Panc1 (cell line): Measurements from ENCODE around the gene FSTL4. TPM values are rescaled to one million over a fixed set of nuclear protein-coding genes. Genes with fewer than 3 reads are reported as not detected.

Source experiments
- ATAC-seq: fragments of 200-7000 bp; cut with Tn5 transposase; 2 replicates; pipeline ENCODE4 v1.9.1; 2020; ENCODE audit warnings: mild to moderate bottlenecking, moderate library complexity
- BruUV-seq: library from RNA; stranded (reverse); fragments of 400-500 nt; replicated peaks from 2 replicates; lab custom pipeline; 2021; lab: Mats Ljungman, UMichigan
- CTCF ChIA-PET: fragments of 300-600 bp; sonication (Branson Sonifier 250); formaldehyde crosslinking; loops from one replicate; lab custom pipeline; 2022; ENCODE audit warnings: antibody characterized with exemption; lab: Charles Lee
- POLR2A ChIA-PET: fragments of 300-600 bp; sonication (Branson Sonifier 250); formaldehyde crosslinking; loops from one replicate; lab custom pipeline; 2022; ENCODE audit warnings: antibody characterized with exemption; lab: Charles Lee
- DNase-seq: peaks from one replicate; pipeline ENCODE4 v3.0.0-alpha.2; 2010; ENCODE audit warnings: low read depth, low spot score
- H3K27ac ChIP-seq: 2 replicates; pipeline ENCODE4 v1.5.1; 2011; ENCODE audit warnings: mild to moderate bottlenecking, low read length, inconsistent platforms
- H3K27me3 ChIP-seq: fragments of 200-500 bp; sonication (Bioruptor generic); 2 replicates; pipeline ENCODE4 v1.6.0; 2014; ENCODE audit warnings: low read length, inconsistent platforms; ENCODE audit not compliant: control insufficient read depth, insufficient read depth
- H3K36me3 ChIP-seq: fragments of 200-500 bp; sonication (Bioruptor generic); 2 replicates; pipeline ENCODE4 v1.5.1; 2014; ENCODE audit warnings: inconsistent platforms, mild to moderate bottlenecking, low read length, moderate library complexity; ENCODE audit not compliant: control insufficient read depth, insufficient read depth
- H3K4me1 ChIP-seq: 2 replicates; pipeline ENCODE4 v1.5.1; 2011; ENCODE audit warnings: inconsistent platforms, mild to moderate bottlenecking, low read length, moderate library complexity; ENCODE audit not compliant: control insufficient read depth, insufficient read depth
- H3K4me3 ChIP-seq, 2 experiments: 2 replicates each; pipeline ENCODE4 v1.5.1; 2011 to 2012; ENCODE audit warnings: low read depth in 2 of 2, low read length in 2 of 2, mild to moderate bottlenecking in 2 of 2, inconsistent platforms in 1 of 2, moderate library complexity in 1 of 2
- H3K9me3 ChIP-seq: fragments of 200-500 bp; sonication (Bioruptor generic); 2 replicates; pipeline ENCODE4 v1.5.1; 2014; ENCODE audit warnings: low read depth, mild to moderate bottlenecking, inconsistent platforms, low read length, moderate library complexity; ENCODE audit not compliant: control insufficient read depth, insufficient read depth
- POLR2AphosphoS5 ChIP-seq: IDR thresholded peaks from 2 replicates; pipeline ENCODE4 v1.6.1; 2012; ENCODE audit warnings: mild to moderate bottlenecking, low read depth, low read length, moderate library complexity
- REST ChIP-seq, 2 experiments: IDR thresholded peaks; 2 replicates each; pipeline ENCODE4 v1.6.1; 2011 to 2012; ENCODE audit warnings: low read depth in 2 of 2, control low read depth in 1 of 2, low read length in 1 of 2, mild to moderate bottlenecking in 1 of 2, moderate library complexity in 1 of 2; ENCODE audit not compliant: insufficient read depth in 1 of 2
- SIN3A ChIP-seq: IDR thresholded peaks from 2 replicates; pipeline ENCODE4 v1.6.1; 2012; ENCODE audit warnings: low read depth, mild to moderate bottlenecking, low read length, moderate library complexity, borderline replicate concordance; ENCODE audit not compliant: insufficient read depth
- TCF7L2 ChIP-seq: IDR thresholded peaks from 2 replicates; pipeline ENCODE4 v1.6.1; 2011; ENCODE audit warnings: mild to moderate bottlenecking, low read depth, low read length, inconsistent platforms
- in situ Hi-C: cut with HindIII; loops from 2 replicates; pipeline ENCODE4 v1.10.0; 2016; ENCODE audit warnings: low sequenced_read_pairs, low pct_unique_long_range_greater_than_20kb
- intact Hi-C: fragments of 100-400 bp; cut with micrococcal nuclease; formaldehyde crosslinking; loops from one replicate; pipeline ENCODE4 v1.10.0; 2022; ENCODE audit not compliant: unreplicated experiment
- total RNA-seq: library from RNA; stranded (reverse); gene quantifications from one replicate; pipeline ENCODE4 v1.2.1, GENCODE V29; 2021; ENCODE audit not compliant: unreplicated experiment
- TF ChIP-seq, protein P1 (sequence below): fragments of 450-650 bp; IDR thresholded peaks from 2 replicates; pipeline ENCODE4 v1.5.1; 2017; ENCODE audit warnings: mild to moderate bottlenecking

FSTL4 gene
- total RNA-seq, 1 experiment from 2014 or later: 0.18 TPM

GRCh38 chr5:133605323-133605722, 7.0 kb downstream of the FSTL4 start:
- H3K27ac ChIP-seq: no peak overlapping the region

DNA sequence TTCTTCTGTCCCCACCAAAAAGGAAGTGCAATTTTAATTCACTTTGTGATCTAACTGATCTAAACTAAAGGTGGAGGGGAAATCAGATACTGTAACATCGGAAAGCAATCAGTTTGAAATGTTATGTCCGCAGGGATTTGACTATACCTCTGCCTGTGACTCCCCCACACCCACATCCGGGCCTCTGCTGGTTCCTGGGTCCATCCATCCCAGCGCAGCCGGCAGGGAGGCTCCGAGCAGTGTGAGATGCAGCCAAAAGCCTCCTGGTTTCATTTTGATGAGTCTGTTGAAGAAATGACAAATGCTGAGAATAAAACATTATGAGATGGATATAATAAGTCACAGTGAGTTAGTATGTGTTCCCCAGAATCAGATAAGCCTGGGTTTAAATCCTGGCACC, 8.6 kb downstream of the FSTL4 start:
- Histone ChIP-seq H3K9me3 (no peaks in the 10 kb centered on the region), H3K36me3 (no peaks in the 10 kb centered on the region), H3K4me1 (no peaks in the 10 kb centered on the region), H3K27ac (no peak overlapping the region), H3K27me3 (peaks cover 28% of the 10 kb centered on the region), H3K4me3 (no peak overlapping the region)
- DNase-seq (no peak), ATAC-seq (no peak)
- in situ Hi-C loops: no loop called here
- TF ChIP-seq TCF7L2 (no peak), POLR2AphosphoS5 (no peak), SIN3A (no peak), REST (IDR thresholded peaks at IDR 0.05; ENCODE audit: insufficient read depth in 1 of 2, low read depth in 2 of 2, low read length in 1 of 2) (no peak)
- TF ChIP-seq, protein P1, sequence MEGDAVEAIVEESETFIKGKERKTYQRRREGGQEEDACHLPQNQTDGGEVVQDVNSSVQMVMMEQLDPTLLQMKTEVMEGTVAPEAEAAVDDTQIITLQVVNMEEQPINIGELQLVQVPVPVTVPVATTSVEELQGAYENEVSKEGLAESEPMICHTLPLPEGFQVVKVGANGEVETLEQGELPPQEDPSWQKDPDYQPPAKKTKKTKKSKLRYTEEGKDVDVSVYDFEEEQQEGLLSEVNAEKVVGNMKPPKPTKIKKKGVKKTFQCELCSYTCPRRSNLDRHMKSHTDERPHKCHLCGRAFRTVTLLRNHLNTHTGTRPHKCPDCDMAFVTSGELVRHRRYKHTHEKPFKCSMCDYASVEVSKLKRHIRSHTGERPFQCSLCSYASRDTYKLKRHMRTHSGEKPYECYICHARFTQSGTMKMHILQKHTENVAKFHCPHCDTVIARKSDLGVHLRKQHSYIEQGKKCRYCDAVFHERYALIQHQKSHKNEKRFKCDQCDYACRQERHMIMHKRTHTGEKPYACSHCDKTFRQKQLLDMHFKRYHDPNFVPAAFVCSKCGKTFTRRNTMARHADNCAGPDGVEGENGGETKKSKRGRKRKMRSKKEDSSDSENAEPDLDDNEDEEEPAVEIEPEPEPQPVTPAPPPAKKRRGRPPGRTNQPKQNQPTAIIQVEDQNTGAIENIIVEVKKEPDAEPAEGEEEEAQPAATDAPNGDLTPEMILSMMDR: no peak
- ChIA-PET POLR2A (no interaction called here), CTCF (no interaction called here)
- intact Hi-C loops: no loop called here
- BruUV-seq: no TSS peak

More at GRCh38 chr5:133605323-133605722, 7.0 kb downstream of the FSTL4 start:
- in situ Hi-C loops (no loop called here), intact Hi-C loops (no loop called here)
- ChIA-PET CTCF (no interaction called here), POLR2A (no interaction called here)
- no peak overlapping the region for H3K4me3 ChIP-seq
- H3K9me3 ChIP-seq: no peaks in the 10 kb centered on the region
- H3K27me3 ChIP-seq: peaks cover 44% of the 10 kb centered on the region
- BruUV-seq: no TSS peak
- no peaks in the 10 kb centered on the region for H3K36me3 ChIP-seq
- DNase-seq (no peak), ATAC-seq (peak; percentile 38; the same call in 1 of the 2 replicates)
- no peak for TF ChIP-seq POLR2AphosphoS5
- no peak for TF ChIP-seq TCF7L2
- TF ChIP-seq SIN3A: no peak
- no peak for TF ChIP-seq REST (IDR thresholded peaks at IDR 0.05; ENCODE audit: insufficient read depth in 1 of 2, low read depth in 2 of 2, low read length in 1 of 2)
- TF ChIP-seq, protein P1: no peak
- H3K4me1 ChIP-seq: no peaks in the 10 kb centered on the region
